C4-2B (cell line): Measurements from ENCODE around the gene ETS1.

Experiments used
- ZFX ChIP-seq: fragments of 450-650 bp; IDR thresholded peaks from 2 replicates; pipeline ENCODE4 v1.6.1; 2017
- TF ChIP-seq, protein P1 (sequence below): fragments of 450-650 bp; conservative IDR thresholded peaks from 2 replicates; pipeline ENCODE4 v1.5.1; 2017; ENCODE audit warnings: mild to moderate bottlenecking

- TF ChIP-seq, protein P1, sequence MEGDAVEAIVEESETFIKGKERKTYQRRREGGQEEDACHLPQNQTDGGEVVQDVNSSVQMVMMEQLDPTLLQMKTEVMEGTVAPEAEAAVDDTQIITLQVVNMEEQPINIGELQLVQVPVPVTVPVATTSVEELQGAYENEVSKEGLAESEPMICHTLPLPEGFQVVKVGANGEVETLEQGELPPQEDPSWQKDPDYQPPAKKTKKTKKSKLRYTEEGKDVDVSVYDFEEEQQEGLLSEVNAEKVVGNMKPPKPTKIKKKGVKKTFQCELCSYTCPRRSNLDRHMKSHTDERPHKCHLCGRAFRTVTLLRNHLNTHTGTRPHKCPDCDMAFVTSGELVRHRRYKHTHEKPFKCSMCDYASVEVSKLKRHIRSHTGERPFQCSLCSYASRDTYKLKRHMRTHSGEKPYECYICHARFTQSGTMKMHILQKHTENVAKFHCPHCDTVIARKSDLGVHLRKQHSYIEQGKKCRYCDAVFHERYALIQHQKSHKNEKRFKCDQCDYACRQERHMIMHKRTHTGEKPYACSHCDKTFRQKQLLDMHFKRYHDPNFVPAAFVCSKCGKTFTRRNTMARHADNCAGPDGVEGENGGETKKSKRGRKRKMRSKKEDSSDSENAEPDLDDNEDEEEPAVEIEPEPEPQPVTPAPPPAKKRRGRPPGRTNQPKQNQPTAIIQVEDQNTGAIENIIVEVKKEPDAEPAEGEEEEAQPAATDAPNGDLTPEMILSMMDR, result no peak
- no peak for TF ChIP-seq ZFX
Observed at GRCh38 chr11:128519338-128519737, 68.0 kb downstream of the ETS1 start.
